Muscle layer of colon (tissue), 2 donors: Measurements from ENCODE around the gene PPP2R2C.

Experiments
- H3K27ac ChIP-seq: one replicate; pipeline ENCODE4 v1.7.0; 2013; ENCODE audit warnings: low read depth, mild to moderate bottlenecking, low read length, moderate library complexity
- H3K27me3 ChIP-seq, 2 donors: one replicate each; pipeline ENCODE4 v1.7.0; 2013; ENCODE audit warnings: low read length in 2 of 2, mild to moderate bottlenecking in 2 of 2; ENCODE audit not compliant: insufficient read depth in 2 of 2, control insufficient read depth in 1 of 2
- H3K36me3 ChIP-seq: one replicate; pipeline ENCODE4 v1.7.0; 2013; ENCODE audit warnings: mild to moderate bottlenecking, low read length; ENCODE audit not compliant: insufficient read depth
- H3K4me1 ChIP-seq: one replicate; pipeline ENCODE4 v1.7.0; 2013; ENCODE audit warnings: mild to moderate bottlenecking, low read length; ENCODE audit not compliant: insufficient read depth
- H3K4me3 ChIP-seq, 2 donors: one replicate each; pipeline ENCODE4 v1.7.0; 2013; ENCODE audit warnings: low read length in 2 of 2, low read depth in 1 of 2, mild to moderate bottlenecking in 1 of 2, moderate library complexity in 1 of 2
- H3K9ac ChIP-seq: one replicate; pipeline ENCODE4 v1.7.0; 2013; ENCODE audit warnings: low read length
- H3K9me3 ChIP-seq: one replicate; pipeline ENCODE4 v1.7.0; 2013; ENCODE audit warnings: mild to moderate bottlenecking, low read length
- donor health status: abdominal sarcoma.
- donor health status: Adenocarcinoma of cecum.

PPP2R2C gene

GRCh38 chr4:6492861-6493657 lies 20.6 kb upstream of the PPP2R2C start:
- Histone ChIP-seq H3K9me3 (no peaks in the 10 kb centered on the region), H3K27ac (no peak overlapping the region), H3K27me3 (peaks cover 0 to 4% of the 10 kb centered on the region in 2 donors), H3K36me3 (no peaks in the 10 kb centered on the region), H3K4me1 (peaks cover 7% of the 10 kb centered on the region), H3K9ac (no peak overlapping the region), H3K4me3 (peak overlapping the region; percentile 15 to 29)

- H3K27me3 ChIP-seq, result peaks cover 0 to 4% of the 10 kb centered on the region in 2 donors
- no peaks in the 10 kb centered on the region for H3K36me3 ChIP-seq
- no peak overlapping the region for H3K4me3 ChIP-seq
- no peak overlapping the region for H3K9ac ChIP-seq
- peaks cover 7% of the 10 kb centered on the region for H3K4me1 ChIP-seq
- no peaks in the 10 kb centered on the region for H3K9me3 ChIP-seq
- no peak overlapping the region for H3K27ac ChIP-seq
These were observed 19.7 kb upstream of the PPP2R2C start for GRCh38 chr4:6492027-6492590.

GRCh38 chr4:6491235-6491634 lies 18.8 kb upstream of the PPP2R2C start:
- Histone ChIP-seq H3K27me3 (peaks cover 0 to 4% of the 10 kb centered on the region in 2 donors), H3K27ac (no peak overlapping the region)

GRCh38 chr4:6489927-6490326 lies 17.5 kb upstream of the PPP2R2C start:
- Histone ChIP-seq H3K36me3 (no peaks in the 10 kb centered on the region), H3K4me3 (no peak overlapping the region), H3K4me1 (peaks cover 7% of the 10 kb centered on the region), H3K9ac (no peak overlapping the region), H3K9me3 (peaks cover 8% of the 10 kb centered on the region), H3K27ac (no peak overlapping the region), H3K27me3 (peaks cover 0 to 4% of the 10 kb centered on the region in 2 donors)

More at GRCh38 chr4:6491235-6491634, 18.8 kb upstream of the PPP2R2C start:
- Histone ChIP-seq H3K4me1 (peaks cover 7% of the 10 kb centered on the region), H3K9ac (no peak overlapping the region), H3K9me3 (no peaks in the 10 kb centered on the region), H3K36me3 (no peaks in the 10 kb centered on the region), H3K4me3 (no peak overlapping the region)

- peaks cover 8% of the 10 kb centered on the region for H3K9me3 ChIP-seq
- no peaks in the 10 kb centered on the region for H3K36me3 ChIP-seq
- no peak overlapping the region for H3K9ac ChIP-seq
- H3K27ac ChIP-seq, result no peak overlapping the region
- H3K27me3 ChIP-seq, result no peaks in the 10 kb centered on the region
- no peak overlapping the region for H3K4me3 ChIP-seq
- no peaks in the 10 kb centered on the region for H3K4me1 ChIP-seq
These were observed 15.1 kb upstream of the PPP2R2C start for GRCh38 chr4:6487466-6487865.

GRCh38 chr4:6480534-6481088 lies 8.2 kb upstream of the PPP2R2C start:
- peaks cover 3% of the 10 kb centered on the region for H3K9me3 ChIP-seq
- H3K36me3 ChIP-seq, result no peaks in the 10 kb centered on the region
- no peak overlapping the region for H3K9ac ChIP-seq
- H3K4me1 ChIP-seq, result no peaks in the 10 kb centered on the region
- H3K4me3 ChIP-seq, result no peak overlapping the region
- H3K27me3 ChIP-seq, result no peaks in the 10 kb centered on the region
- H3K27ac ChIP-seq, result no peak overlapping the region

GRCh38 chr4:6478546-6479220 lies 6.3 kb upstream of the PPP2R2C start:
- H3K4me1 ChIP-seq, result no peaks in the 10 kb centered on the region
- no peak overlapping the region for H3K27ac ChIP-seq
- peaks cover 0 to 6% of the 10 kb centered on the region in 2 donors for H3K27me3 ChIP-seq
- no peak overlapping the region for H3K4me3 ChIP-seq
- no peaks in the 10 kb centered on the region for H3K36me3 ChIP-seq
- H3K9ac ChIP-seq, result no peak overlapping the region
- H3K9me3 ChIP-seq, result no peaks in the 10 kb centered on the region

GRCh38 chr4:6476893-6477292 lies 4.5 kb upstream of the PPP2R2C start:
- H3K9ac ChIP-seq, result no peak overlapping the region
- no peaks in the 10 kb centered on the region for H3K4me1 ChIP-seq
- H3K27me3 ChIP-seq, result peaks cover 0 to 16% of the 10 kb centered on the region in 2 donors
- no peak overlapping the region for H3K4me3 ChIP-seq
- no peak overlapping the region for H3K27ac ChIP-seq
- H3K9me3 ChIP-seq, result no peaks in the 10 kb centered on the region
- no peaks in the 10 kb centered on the region for H3K36me3 ChIP-seq

- H3K27ac ChIP-seq, result no peak overlapping the region
- peaks cover under 1% of the 10 kb centered on the region for H3K4me1 ChIP-seq
- no peak overlapping the region for H3K4me3 ChIP-seq
- H3K27me3 ChIP-seq, result peaks cover 0 to 25% of the 10 kb centered on the region in 2 donors
- H3K36me3 ChIP-seq, result no peaks in the 10 kb centered on the region
- H3K9ac ChIP-seq, result no peak overlapping the region
- no peaks in the 10 kb centered on the region for H3K9me3 ChIP-seq
These were observed 3.1 kb upstream of the PPP2R2C start for GRCh38 chr4:6475492-6476020.

GRCh38 chr4:6474705-6475457 lies 2.5 kb upstream of the PPP2R2C start:
- no peak overlapping the region for H3K9ac ChIP-seq
- H3K9me3 ChIP-seq, result no peaks in the 10 kb centered on the region
- H3K4me1 ChIP-seq, result peaks cover 7% of the 10 kb centered on the region
- H3K27ac ChIP-seq, result no peak overlapping the region
- no peaks in the 10 kb centered on the region for H3K36me3 ChIP-seq
- H3K4me3 ChIP-seq, result no peak overlapping the region
- H3K27me3 ChIP-seq, result peaks cover 2 to 32% of the 10 kb centered on the region in 2 donors
